Activated naive CD4-positive, alpha-beta T cell treated with anti-CD3 and anti-CD28 coated beads, Interleukin-2, amount 50 U/mL, for 72 hours (primary cell): ENCODE results near the gene SYNJ2. TPM values are rescaled to one million over a fixed set of nuclear protein-coding genes. Genes with fewer than 3 reads are reported as not detected.
A peak's percentile ranks its signal among the peaks of the same experiment; 100 is the strongest.

ENCODE experiments used
- ATAC-seq, 2 donors: fragments of 150-1000 bp; cut with Tn5 transposase; 2 replicates each; pipeline ENCODE4 v1.10.0; 2021; ENCODE audit warnings: mild to moderate bottlenecking in 2 of 2, moderate library complexity in 2 of 2
- DNase-seq, 2 donors: peaks; one replicate each; pipeline ENCODE4 v3.0.0; 2021 to 2022; ENCODE audit warnings: low spot score in 2 of 2
- H3K27ac Mint-ChIP-seq, 2 donors: one replicate each; pipeline ENCODE4 v1.8.0; 2022; ENCODE audit warnings: mild to moderate bottlenecking in 2 of 2, mixed read lengths in 2 of 2
- H3K36me3 Mint-ChIP-seq, 2 donors: one replicate each; pipeline ENCODE4 v1.8.0; 2022; ENCODE audit warnings: mixed read lengths in 2 of 2
- H3K9me3 Mint-ChIP-seq, 2 donors: one replicate each; pipeline ENCODE4 v1.8.0; 2022; ENCODE audit warnings: mixed read lengths in 2 of 2
- total RNA-seq, 2 donors: library from RNA; stranded (reverse); gene quantifications; one replicate each; pipeline ENCODE4 v1.2.3, GENCODE V29; 2022

SYNJ2 gene
- total RNA-seq, 2 donors from 2014 or later: 31.6 to 51.7 TPM

DNA sequence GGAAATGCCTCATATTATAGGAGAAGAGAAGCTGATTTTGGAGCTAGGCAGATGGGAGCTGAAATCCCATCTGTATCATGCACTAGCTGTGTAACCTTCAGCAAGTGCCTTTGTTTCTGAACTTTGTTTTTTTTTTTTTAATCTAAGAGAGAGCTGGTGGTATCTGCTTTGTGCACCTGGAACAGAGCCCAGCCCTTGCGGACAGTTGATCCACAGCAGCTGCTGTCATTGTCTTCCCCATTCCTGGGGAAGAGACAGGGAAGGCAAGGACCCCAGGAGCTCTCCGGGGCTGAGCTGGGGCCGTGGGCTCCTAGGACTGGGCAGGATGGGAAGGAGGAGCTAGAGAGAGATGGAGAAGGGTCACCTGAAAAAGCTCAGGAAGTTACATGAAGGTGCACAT lies 92.1 kb downstream of the SYNJ2 start:
- DNase-seq: no peak
- H3K36me3 Mint-ChIP-seq: peaks cover 8 to 19% of the 10 kb centered on the region in 2 donors
- H3K9me3 Mint-ChIP-seq: no peaks in the 10 kb centered on the region
- H3K27ac Mint-ChIP-seq: no peak overlapping the region
- no peak for ATAC-seq

GRCh38 chr6:158076548-158076947 lies 94.9 kb downstream of the SYNJ2 start:
- Mint-ChIP-seq H3K27ac (no peak overlapping the region), H3K9me3 (no peaks in the 10 kb centered on the region), H3K36me3 (peaks cover 9 to 20% of the 10 kb centered on the region in 2 donors)
- DNase-seq (no peak), ATAC-seq (no peak)

GRCh38 chr6:158077676-158078075 lies 96.0 kb downstream of the SYNJ2 start:
- Mint-ChIP-seq H3K27ac (no peak overlapping the region), H3K9me3 (no peaks in the 10 kb centered on the region), H3K36me3 (peaks cover 6 to 14% of the 10 kb centered on the region in 2 donors)
- DNase-seq (no peak), ATAC-seq (no peak)

GRCh38 chr6:158078320-158078719 lies 96.7 kb downstream of the SYNJ2 start:
- no peaks in the 10 kb centered on the region for H3K9me3 Mint-ChIP-seq
- DNase-seq (no peak), ATAC-seq (no peak)
- H3K36me3 Mint-ChIP-seq: peaks cover 6 to 20% of the 10 kb centered on the region in 2 donors
- H3K27ac Mint-ChIP-seq: no peak overlapping the region

DNA sequence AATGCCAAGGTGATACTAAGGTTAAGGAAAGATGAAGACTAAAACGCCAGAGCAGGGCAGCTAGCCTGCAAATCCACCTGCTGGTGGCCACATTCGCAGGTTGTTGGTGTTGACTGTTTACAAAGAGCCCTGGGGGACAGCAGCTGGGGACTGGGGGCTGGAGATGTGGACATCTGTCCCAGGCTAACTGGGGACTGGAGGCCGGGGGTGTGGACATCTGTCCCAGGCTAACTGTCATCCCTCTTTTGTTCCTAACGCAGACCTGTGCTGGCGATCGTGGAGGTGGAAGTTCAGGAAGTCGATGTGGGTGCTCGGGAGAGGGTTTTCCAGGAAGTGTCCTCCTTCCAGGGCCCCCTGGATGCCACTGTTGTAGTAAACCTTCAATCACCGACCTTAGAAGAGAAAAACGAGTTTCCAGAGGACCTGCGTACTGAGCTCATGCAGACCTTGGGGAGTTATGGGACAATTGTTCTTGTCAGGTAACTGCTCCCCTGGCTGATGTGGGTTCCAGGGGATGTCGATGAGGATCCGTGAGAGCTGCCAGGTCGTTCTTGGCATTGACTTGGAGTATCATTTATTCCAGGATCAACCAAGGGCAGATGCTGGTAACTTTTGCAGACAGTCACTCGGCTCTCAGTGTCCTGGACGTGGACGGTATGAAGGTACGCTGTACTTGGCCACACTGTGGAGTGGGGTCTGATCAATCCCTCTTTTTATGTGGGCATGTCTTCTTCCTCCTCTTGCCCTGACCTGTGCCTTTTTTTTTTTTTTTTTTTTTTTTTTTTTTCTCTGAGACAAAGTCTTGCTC lies 99.4 kb downstream of the SYNJ2 start:
- ATAC-seq (no peak), DNase-seq (no peak)
- peaks cover 6 to 21% of the 10 kb centered on the region in 2 donors for H3K36me3 Mint-ChIP-seq
- peak overlapping the region in 1 of 2 donors; percentile 50 for H3K27ac Mint-ChIP-seq
- H3K9me3 Mint-ChIP-seq: no peaks in the 10 kb centered on the region

- ATAC-seq: no peak
- no peak overlapping the region for H3K27ac Mint-ChIP-seq
- peaks cover 6 to 20% of the 10 kb centered on the region in 2 donors for H3K36me3 Mint-ChIP-seq
These were observed 99.9 kb downstream of the SYNJ2 start for GRCh38 chr6:158081657-158081935.

DNA sequence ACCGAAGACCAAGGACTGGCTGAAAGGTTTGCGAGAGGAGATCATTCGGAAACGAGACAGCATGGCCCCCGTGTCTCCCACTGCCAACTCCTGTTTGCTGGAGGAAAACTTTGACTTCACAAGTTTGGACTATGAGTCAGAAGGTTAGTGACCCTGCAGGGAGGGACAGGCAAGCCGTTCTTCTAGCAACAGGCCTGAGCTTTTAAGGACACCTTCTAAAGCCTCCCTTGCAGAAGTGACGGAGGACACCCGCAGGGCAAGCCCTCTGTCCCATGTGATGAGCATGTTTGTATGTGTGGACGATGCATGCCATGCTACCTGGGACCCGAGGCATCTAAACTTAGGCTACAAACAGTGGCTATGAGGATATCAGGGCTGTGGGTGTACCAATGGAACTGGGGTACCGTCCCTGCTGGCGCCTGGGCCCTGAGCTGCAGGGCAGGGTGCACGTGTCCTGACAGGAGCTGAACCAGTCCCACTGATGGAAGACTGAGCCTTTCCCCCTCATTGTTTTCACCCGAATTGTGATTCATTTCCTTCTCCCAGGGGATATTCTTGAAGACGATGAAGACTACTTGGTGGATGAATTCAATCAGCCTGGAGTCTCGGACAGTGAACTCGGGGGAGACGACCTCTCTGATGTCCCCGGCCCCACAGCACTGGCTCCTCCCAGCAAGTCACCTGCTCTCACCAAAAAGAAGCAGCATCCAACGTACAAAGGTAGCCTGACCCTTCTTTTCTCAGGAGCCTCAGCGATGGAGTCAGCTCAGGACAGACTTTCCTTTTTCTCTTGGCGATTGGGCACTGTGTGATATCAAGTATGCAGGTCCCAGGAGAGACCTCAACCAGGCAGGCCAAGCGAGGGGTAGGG lies 102.0 kb downstream of the SYNJ2 start:
- peaks cover 14 to 20% of the 10 kb centered on the region in 2 donors for H3K36me3 Mint-ChIP-seq
- ATAC-seq (no peak), DNase-seq (no peak)
- no peaks in the 10 kb centered on the region for H3K9me3 Mint-ChIP-seq
- peak overlapping the region in 1 of 2 donors; percentile 19 for H3K27ac Mint-ChIP-seq

More at GRCh38 chr6:158081657-158081935, 99.9 kb downstream of the SYNJ2 start:
- no peak for DNase-seq
- H3K9me3 Mint-ChIP-seq: no peaks in the 10 kb centered on the region

DNA sequence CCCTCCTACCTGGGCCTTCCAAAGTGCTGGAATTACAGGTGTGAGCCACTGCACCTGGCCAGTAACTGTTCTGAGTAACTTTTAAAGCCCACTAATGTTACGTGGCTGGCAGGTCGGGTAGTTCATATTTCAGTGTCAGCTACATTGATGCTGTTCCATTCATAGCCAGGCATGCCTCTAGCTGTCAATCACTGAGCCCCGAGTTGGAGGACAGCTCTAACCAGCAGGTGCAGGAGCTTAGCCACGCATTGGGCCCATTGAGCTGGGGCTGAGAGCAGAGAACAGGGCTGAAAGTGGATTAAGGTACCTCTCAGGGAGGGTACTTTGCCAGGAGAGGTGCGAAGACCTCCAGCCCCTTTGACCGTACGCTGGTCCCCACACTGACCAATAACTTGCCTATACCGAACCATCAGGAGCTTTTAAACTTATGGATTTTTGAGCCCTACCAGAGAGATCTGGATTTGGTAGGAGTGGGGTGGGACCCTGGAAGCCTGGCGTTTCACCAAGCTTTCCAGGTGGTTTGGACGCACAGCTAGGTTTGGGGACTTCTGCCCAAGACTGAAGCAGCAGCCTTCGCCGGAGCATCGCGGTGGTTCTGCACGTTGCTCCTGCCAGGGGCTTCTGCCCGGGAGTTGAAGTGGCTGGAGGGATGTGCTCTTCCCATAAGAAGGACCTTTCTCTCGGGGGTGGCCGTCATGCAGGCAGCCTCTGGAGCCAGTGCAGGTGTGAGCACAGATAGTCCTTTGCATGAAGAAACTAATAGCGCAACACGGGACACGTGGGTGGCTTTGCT lies 103.8 kb downstream of the SYNJ2 start:
- Mint-ChIP-seq H3K9me3 (no peaks in the 10 kb centered on the region), H3K36me3 (peaks cover 14 to 19% of the 10 kb centered on the region in 2 donors), H3K27ac (no peak overlapping the region)
- DNase-seq (no peak), ATAC-seq (no peak)

DNA sequence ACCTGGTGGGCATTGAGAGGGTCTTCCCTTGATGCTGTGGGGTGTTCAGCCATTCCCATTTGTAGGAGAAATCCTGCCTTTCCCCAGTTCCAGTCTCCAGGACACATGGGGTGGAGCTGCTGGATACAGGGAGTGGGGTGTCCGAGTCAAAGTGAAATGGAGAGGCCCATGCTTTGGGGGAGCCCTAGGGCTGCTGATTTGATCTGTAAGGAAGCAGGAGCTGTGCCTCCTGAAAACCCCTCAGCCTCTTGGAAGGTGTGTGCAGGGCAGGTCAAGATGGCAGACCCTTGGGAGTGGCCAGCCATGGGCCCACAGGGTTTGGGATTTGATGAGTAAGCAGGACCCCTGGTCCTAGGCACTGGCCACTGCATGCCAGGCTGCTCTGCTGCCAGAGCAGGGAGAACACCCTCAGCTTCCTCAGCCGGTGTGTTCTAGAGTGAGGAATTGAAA lies 104.4 kb downstream of the SYNJ2 start:
- no peak for DNase-seq
- no peak overlapping the region for H3K27ac Mint-ChIP-seq
- ATAC-seq: peak in 1 of 2 donors; percentile 9

GRCh38 chr6:158086504-158087223 lies 105.0 kb downstream of the SYNJ2 start:
- Mint-ChIP-seq H3K9me3 (no peaks in the 10 kb centered on the region), H3K27ac (no peak overlapping the region), H3K36me3 (peaks cover 12% of the 10 kb centered on the region in 2 donors)
- ATAC-seq (peak; percentile 46 to 64), DNase-seq (no peak)

More for the DNA sequence above, 104.4 kb downstream of the SYNJ2 start:
- H3K9me3 Mint-ChIP-seq: no peaks in the 10 kb centered on the region
- H3K36me3 Mint-ChIP-seq: peaks cover 13 to 14% of the 10 kb centered on the region in 2 donors

GRCh38 chr6:158087224-158087867 lies 105.7 kb downstream of the SYNJ2 start:
- Mint-ChIP-seq H3K36me3 (peaks cover 7 to 12% of the 10 kb centered on the region in 2 donors), H3K27ac (no peak overlapping the region), H3K9me3 (no peaks in the 10 kb centered on the region)
- ATAC-seq: no peak
- no peak for DNase-seq

DNA sequence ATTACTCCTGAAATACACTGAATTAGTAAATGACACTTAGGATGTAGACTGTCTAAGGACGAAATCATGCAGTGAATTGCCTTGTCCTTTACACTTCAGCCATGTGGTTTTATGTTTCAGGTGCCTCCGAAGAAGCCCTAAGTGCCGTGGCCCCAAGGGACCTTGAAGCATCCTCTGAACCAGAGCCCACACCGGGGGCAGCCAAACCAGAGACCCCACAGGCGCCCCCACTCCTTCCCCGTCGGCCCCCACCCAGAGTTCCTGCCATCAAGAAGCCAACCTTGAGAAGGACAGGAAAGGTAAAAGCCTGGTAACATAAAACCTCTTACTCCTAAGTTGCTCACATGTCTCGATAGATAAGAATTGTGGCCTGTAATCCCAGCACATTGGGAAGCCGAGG lies 111.1 kb downstream of the SYNJ2 start:
- H3K36me3 Mint-ChIP-seq: peaks cover 6 to 15% of the 10 kb centered on the region in 2 donors
- H3K27ac Mint-ChIP-seq: no peak overlapping the region
- ATAC-seq (no peak), DNase-seq (no peak)
- no peaks in the 10 kb centered on the region for H3K9me3 Mint-ChIP-seq

DNA sequence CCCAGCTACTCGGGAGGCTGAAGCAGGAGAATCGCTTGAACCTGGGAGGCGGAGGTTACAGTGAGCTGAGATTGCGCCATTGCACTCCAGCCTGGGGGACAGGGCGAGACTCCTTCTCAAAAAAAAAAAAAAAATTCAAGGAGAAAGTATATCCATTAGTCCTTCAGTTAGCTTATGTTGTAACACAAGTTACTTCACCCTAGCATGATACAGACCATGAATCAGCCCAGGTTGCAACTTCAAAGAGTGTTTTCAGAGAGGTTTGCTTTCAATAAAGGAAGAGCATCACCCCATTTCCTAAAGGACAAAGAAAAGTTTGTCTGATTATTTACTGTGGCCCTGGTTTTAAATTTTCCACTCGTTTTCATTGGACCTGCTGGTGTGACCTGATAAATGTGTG lies 113.4 kb downstream of the SYNJ2 start:
- ATAC-seq: no peak
- H3K27ac Mint-ChIP-seq: no peak overlapping the region

GRCh38 chr6:158095671-158096070 lies 114.0 kb downstream of the SYNJ2 start:
- DNase-seq (no peak), ATAC-seq (no peak)
- peaks cover 13 to 15% of the 10 kb centered on the region in 2 donors for H3K36me3 Mint-ChIP-seq
- H3K9me3 Mint-ChIP-seq: no peaks in the 10 kb centered on the region
- H3K27ac Mint-ChIP-seq: peak overlapping the region in 1 of 2 donors; percentile 69

More for the DNA sequence above, 113.4 kb downstream of the SYNJ2 start:
- no peaks in the 10 kb centered on the region for H3K9me3 Mint-ChIP-seq
- no peak for DNase-seq
- peaks cover 11 to 15% of the 10 kb centered on the region in 2 donors for H3K36me3 Mint-ChIP-seq

DNA sequence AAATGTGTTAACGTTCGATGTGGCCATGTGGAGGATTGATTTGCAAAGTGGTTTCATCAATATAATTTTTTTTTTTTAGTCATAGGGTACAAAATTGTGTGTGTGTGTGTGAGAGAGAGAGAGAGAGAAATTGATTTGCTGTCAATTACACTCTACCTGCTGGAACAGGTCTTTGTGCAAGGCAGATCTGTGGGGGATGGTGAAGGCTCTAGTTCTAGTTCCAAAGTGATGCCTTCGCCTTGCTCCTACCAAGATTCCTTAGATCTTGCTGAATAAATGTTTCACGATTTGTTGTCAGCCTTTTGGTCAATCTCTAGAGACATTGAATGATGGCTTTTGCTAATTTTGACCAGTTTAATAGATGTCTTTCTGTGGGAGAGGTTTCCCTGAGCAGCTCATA lies 121.6 kb downstream of the SYNJ2 start:
- Mint-ChIP-seq H3K36me3 (peaks cover 0 to 7% of the 10 kb centered on the region in 2 donors), H3K27ac (no peak overlapping the region), H3K9me3 (no peaks in the 10 kb centered on the region)
- ATAC-seq (no peak), DNase-seq (no peak)

DNA sequence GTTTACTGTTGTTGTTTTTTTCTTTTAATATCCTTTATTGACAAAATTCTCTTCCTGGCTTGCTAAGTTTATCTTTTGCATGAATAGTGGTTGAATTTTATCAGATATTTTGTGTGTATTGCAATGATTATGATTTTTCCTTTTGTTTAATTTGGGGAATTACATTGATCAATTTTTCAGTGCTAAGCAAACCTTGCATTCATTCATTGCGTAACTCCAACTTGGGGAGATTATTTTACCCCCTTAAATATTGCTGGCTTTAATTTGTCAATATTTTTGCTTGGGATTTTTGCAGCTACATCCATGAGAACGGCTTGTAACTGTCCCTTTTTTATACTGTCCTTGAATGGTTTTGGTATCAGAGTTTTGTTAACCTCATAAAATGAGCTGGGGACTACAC lies 123.0 kb downstream of the SYNJ2 start:
- no peak for ATAC-seq
- no peaks in the 10 kb centered on the region for H3K9me3 Mint-ChIP-seq
- H3K27ac Mint-ChIP-seq: no peak overlapping the region
- peaks cover 5 to 12% of the 10 kb centered on the region in 2 donors for H3K36me3 Mint-ChIP-seq
- DNase-seq: no peak
